ENCODE data around the gene PSEN1.

The PSEN1 gene

GRCh38 chr14:73234586-73235394 is 98.5 kb downstream of the PSEN1 start:
- no peak for DNase-seq
- Mint-ChIP-seq H3K36me3 (peaks cover 0 to 7% of the 10 kb centered on the region in 2 donors), H3K27me3 (peaks cover 58% of the 10 kb centered on the region in 2 donors), H3K27ac (no peak overlapping the region), H3K4me1 (peaks cover 28 to 41% of the 10 kb centered on the region in 2 donors), H3K4me3 (no peak overlapping the region), H3K9me3 (no peaks in the 10 kb centered on the region)
- ATAC-seq (replicated peaks): no peak

GRCh38 chr14:73235531-73236155 is 99.3 kb downstream of the PSEN1 start:
- Mint-ChIP-seq H3K4me3 (no peak overlapping the region), H3K27me3 (peaks cover 61 to 66% of the 10 kb centered on the region in 2 donors), H3K27ac (no peak overlapping the region), H3K9me3 (no peaks in the 10 kb centered on the region), H3K36me3 (peaks cover 0 to 4% of the 10 kb centered on the region in 2 donors), H3K4me1 (peaks cover 30 to 49% of the 10 kb centered on the region in 2 donors)
- ATAC-seq (replicated peaks) (no peak), DNase-seq (no peak)

- no peak overlapping the region for H3K27ac Mint-ChIP-seq
- peak overlapping the region in 1 of 2 donors; percentile 79 for H3K4me3 Mint-ChIP-seq
- peaks cover 35 to 54% of the 10 kb centered on the region in 2 donors for H3K4me1 Mint-ChIP-seq
- peaks cover 0 to 4% of the 10 kb centered on the region in 2 donors for H3K36me3 Mint-ChIP-seq
- DNase-seq (no peak), ATAC-seq (replicated peaks) (no peak)
- H3K27me3 Mint-ChIP-seq: peaks cover 65 to 71% of the 10 kb centered on the region in 2 donors
- H3K9me3 Mint-ChIP-seq: no peaks in the 10 kb centered on the region
Measured at GRCh38 chr14:73236157-73236556, 99.8 kb downstream of the PSEN1 start.

- H3K36me3 Mint-ChIP-seq: peaks cover 0 to 4% of the 10 kb centered on the region in 2 donors
- H3K9me3 Mint-ChIP-seq: no peaks in the 10 kb centered on the region
- ATAC-seq (replicated peaks) (peak in 1 of 2 donors; percentile 1), DNase-seq (no peak)
- H3K27me3 Mint-ChIP-seq: peaks cover 66 to 77% of the 10 kb centered on the region in 2 donors
- no peak overlapping the region for H3K27ac Mint-ChIP-seq
- peaks cover 41 to 60% of the 10 kb centered on the region in 2 donors for H3K4me1 Mint-ChIP-seq
- peak overlapping the region; percentile 79 to 82 for H3K4me3 Mint-ChIP-seq
Measured at GRCh38 chr14:73236752-73237218, 100.5 kb downstream of the PSEN1 start.

- Mint-ChIP-seq H3K9me3 (no peaks in the 10 kb centered on the region), H3K4me3 (peak within 1 kb of the TSS; percentile 79 to 82), H3K27me3 (peaks cover 70 to 80% of the 10 kb centered on the region in 2 donors), H3K4me1 (peaks cover 44 to 65% of the 10 kb centered on the region in 2 donors), H3K27ac (no peak within 1 kb of the TSS), H3K36me3 (peaks cover 0 to 4% of the 10 kb centered on the region in 2 donors)
- ATAC-seq (replicated peaks) (peak; percentile 40 to 45), DNase-seq (no peak)
Measured at GRCh38 chr14:73237219-73237785, 101.0 kb downstream of the PSEN1 start, which contains the start of gene PAPLN. TSS of gene PAPLN (plus strand) at chr14:73237506. CDS start at chr14:73239779, 2,273 bp downstream.

- ATAC-seq (replicated peaks) (peak; percentile 15 to 22), DNase-seq (no peak)
- Mint-ChIP-seq H3K4me1 (peaks cover 48 to 71% of the 10 kb centered on the region in 2 donors), H3K9me3 (no peaks in the 10 kb centered on the region), H3K4me3 (peak overlapping the region; percentile 70 to 79), H3K36me3 (peaks cover 0 to 4% of the 10 kb centered on the region in 2 donors), H3K27ac (no peak overlapping the region), H3K27me3 (peaks cover 71 to 85% of the 10 kb centered on the region in 2 donors)
Measured at GRCh38 chr14:73237786-73238423, 101.6 kb downstream of the PSEN1 start.

GRCh38 chr14:73238424-73238852 is 102.1 kb downstream of the PSEN1 start:
- Mint-ChIP-seq H3K27ac (no peak overlapping the region), H3K36me3 (peaks cover 0 to 4% of the 10 kb centered on the region in 2 donors), H3K4me3 (peak overlapping the region; percentile 70 to 77), H3K9me3 (no peaks in the 10 kb centered on the region), H3K27me3 (peaks cover 72 to 89% of the 10 kb centered on the region in 2 donors), H3K4me1 (peaks cover 51 to 77% of the 10 kb centered on the region in 2 donors)
- DNase-seq (no peak), ATAC-seq (replicated peaks) (no peak)

- Mint-ChIP-seq H3K27ac (no peak overlapping the region), H3K4me1 (peaks cover 55 to 82% of the 10 kb centered on the region in 2 donors), H3K36me3 (peaks cover 0 to 4% of the 10 kb centered on the region in 2 donors), H3K4me3 (no peak overlapping the region), H3K9me3 (no peaks in the 10 kb centered on the region), H3K27me3 (peaks cover 71 to 88% of the 10 kb centered on the region in 2 donors)
- ATAC-seq (replicated peaks) (peak in 1 of 2 donors; percentile 19), DNase-seq (no peak)
Measured at GRCh38 chr14:73238941-73239340, 102.6 kb downstream of the PSEN1 start.

GRCh38 chr14:73239393-73240241 is 103.3 kb downstream of the PSEN1 start:
- Mint-ChIP-seq H3K9me3 (no peaks in the 10 kb centered on the region), H3K4me1 (peaks cover 57 to 82% of the 10 kb centered on the region in 2 donors), H3K36me3 (peaks cover 0 to 4% of the 10 kb centered on the region in 2 donors), H3K4me3 (peak overlapping the region; percentile 29 to 44), H3K27me3 (peaks cover 72 to 81% of the 10 kb centered on the region in 2 donors), H3K27ac (no peak overlapping the region)
- DNase-seq: no peak
- no peak for ATAC-seq (replicated peaks)

GRCh38 chr14:73240816-73241480 is 104.6 kb downstream of the PSEN1 start:
- peaks cover 63 to 68% of the 10 kb centered on the region in 2 donors for H3K27me3 Mint-ChIP-seq
- peak; percentile 38 to 40 for ATAC-seq (replicated peaks)
- H3K4me1 Mint-ChIP-seq: peaks cover 56 to 82% of the 10 kb centered on the region in 2 donors
- H3K9me3 Mint-ChIP-seq: no peaks in the 10 kb centered on the region
- no peak for DNase-seq
- H3K27ac Mint-ChIP-seq: no peak overlapping the region
- peaks cover 0 to 4% of the 10 kb centered on the region in 2 donors for H3K36me3 Mint-ChIP-seq
- H3K4me3 Mint-ChIP-seq: peak overlapping the region in 1 of 2 donors; percentile 21

GRCh38 chr14:73241481-73242165 is 105.3 kb downstream of the PSEN1 start:
- DNase-seq: no peak
- no peak overlapping the region for H3K27ac Mint-ChIP-seq

GRCh38 chr14:73242357-73242901 is 106.1 kb downstream of the PSEN1 start:
- Mint-ChIP-seq H3K27me3 (peaks cover 51 to 53% of the 10 kb centered on the region in 2 donors), H3K27ac (no peak overlapping the region), H3K9me3 (peaks cover 1 to 3% of the 10 kb centered on the region in 2 donors), H3K4me1 (peaks cover 51 to 82% of the 10 kb centered on the region in 2 donors), H3K4me3 (peak overlapping the region in 1 of 2 donors; percentile 47), H3K36me3 (peaks cover 0 to 2% of the 10 kb centered on the region in 2 donors)
- ATAC-seq (replicated peaks): peak; percentile 30 to 49
- DNase-seq: no peak

More at GRCh38 chr14:73241481-73242165, 105.3 kb downstream of the PSEN1 start:
- ATAC-seq (replicated peaks): no peak
- Mint-ChIP-seq H3K27me3 (peaks cover 56 to 61% of the 10 kb centered on the region in 2 donors), H3K4me1 (peaks cover 51 to 82% of the 10 kb centered on the region in 2 donors), H3K9me3 (no peaks in the 10 kb centered on the region), H3K36me3 (peaks cover 0 to 4% of the 10 kb centered on the region in 2 donors), H3K4me3 (no peak overlapping the region)

Data from stimulated activated naive B cell treated with anti-CD40 and anti-IgM and Interleukin-4, amounts not matched to agents 10 μg/mL and 1 μg/mL and 100 μg/mL, for 72 hours (primary cell).